HG02763 (cell line): Measurements from ENCODE around the gene MYH1.
"Not testable (repeated sequence)": the region's sequence is repeated elsewhere in the genome, so short reads cannot be mapped to it uniquely, and the experiment has no call there.

Source experiments
- ATAC-seq: cut with Tn5 transposase; IDR thresholded peaks from one replicate; pipeline ENCODE4 v1.9.1; 2021; ENCODE audit warnings: mild to moderate bottlenecking, moderate library complexity; ENCODE audit not compliant: unreplicated experiment

MYH1 gene

DNA sequence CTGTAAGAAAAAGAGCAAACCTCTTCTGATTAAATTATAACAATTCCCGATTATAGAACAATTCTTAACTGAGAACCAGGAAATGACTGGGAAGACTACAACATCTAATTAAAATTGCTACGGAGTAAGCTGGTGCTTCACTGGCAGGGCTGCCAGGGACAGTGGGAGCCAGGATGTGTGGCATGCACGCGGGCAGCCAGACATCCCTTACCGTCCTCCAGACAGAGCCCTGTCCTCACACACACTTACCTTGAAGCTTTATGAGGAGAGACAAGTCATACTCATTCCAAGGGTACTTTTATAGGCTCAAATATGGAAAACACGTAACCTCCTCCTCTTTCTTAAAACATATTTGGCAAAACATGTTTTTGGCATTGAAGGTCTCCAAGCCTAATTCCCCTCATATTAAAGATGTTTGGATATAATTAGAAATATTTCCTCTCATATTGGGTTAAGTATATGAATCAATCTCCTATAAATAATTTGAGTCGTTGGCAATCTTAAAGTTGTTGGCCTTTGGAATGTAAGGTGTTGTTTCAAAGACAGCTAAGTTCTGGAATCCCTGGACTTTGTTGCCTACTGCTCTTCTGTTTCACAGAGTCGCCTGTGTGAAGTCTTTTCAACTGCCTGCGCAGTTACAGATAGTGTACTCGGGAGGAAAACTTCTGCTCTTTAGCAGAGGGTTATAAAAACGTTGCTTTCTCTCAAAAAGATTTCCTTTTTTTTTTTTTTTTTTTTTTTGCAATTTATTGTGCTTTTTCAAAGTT, at the start of gene MYH1:
Gene MYH1, minus strand, starts transcription at position 272 of the 767 bp plus-strand sequence. CDS start 1,900 bp downstream, outside the sequence.
- no peak for ATAC-seq

DNA sequence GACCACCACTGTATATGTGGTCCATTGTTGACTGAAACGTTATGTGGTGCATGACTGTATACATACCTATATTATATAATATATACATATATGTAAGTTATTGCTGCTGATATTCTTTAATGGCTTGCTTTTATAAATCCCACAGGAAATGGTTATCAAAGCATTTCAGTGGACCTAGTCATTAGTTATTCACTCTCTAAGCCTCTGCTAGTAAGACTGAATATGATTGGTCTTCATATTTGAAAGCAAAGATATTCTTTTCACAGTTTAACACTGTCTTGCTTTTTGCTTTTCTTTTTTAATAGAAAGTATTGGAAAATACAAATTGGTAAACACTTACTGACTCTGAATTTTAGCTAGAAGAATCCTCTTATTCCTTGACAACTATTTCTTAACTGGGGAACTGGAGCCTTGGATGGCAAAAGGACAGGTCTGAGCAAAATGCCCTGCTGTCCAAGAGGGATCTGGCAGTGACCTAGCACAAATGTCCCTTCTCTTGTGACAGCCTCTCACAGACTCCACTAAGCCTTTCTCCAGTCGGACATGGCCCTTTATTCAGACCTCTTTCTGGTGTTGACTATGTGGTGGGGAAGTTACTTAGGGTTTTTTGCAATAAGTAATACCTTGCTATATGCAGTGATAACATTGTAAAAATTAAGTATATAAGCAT, 45.8 kb upstream of the MYH1 start:
- no peak for ATAC-seq

DNA sequence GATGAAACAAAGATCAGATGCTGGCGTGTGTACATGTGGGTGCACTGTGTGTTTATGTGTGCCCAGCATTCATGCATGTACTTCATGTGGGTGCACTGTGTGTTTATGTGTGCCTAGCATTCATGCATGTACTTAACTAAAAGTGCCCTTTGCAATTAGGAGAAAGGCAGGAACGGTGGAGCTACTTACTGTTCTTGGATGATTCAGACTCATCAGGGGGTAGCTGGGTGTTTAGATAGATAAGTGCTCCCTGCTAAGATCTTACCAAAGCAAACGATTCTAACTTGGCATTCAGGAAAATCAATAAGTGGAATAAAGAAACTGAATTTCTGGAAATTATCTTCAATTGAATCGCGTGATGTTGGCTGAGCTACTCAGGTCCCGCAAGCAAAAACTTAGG, 39.7 kb upstream of the MYH1 start:
- no peak for ATAC-seq

DNA sequence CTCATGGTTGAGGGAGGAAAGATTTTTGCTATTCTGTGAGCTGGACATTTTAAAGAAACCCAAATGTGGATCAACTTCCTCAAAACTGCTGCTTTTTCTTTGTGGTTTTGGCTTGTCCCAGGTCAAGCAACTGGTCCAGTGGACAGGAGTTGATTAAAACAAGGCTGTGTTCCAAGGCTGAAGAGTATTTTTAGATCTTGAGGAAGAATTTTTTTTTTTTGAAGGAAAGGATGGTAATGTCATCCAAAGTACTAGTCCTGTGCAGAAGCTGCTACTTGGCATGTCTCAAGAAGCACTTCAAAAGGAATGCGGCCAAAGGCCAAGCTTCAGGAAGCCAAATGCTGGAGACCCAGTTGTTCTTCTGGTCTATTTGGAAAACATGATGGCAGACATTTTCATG, 39.1 kb upstream of the MYH1 start:
- no peak for ATAC-seq

DNA sequence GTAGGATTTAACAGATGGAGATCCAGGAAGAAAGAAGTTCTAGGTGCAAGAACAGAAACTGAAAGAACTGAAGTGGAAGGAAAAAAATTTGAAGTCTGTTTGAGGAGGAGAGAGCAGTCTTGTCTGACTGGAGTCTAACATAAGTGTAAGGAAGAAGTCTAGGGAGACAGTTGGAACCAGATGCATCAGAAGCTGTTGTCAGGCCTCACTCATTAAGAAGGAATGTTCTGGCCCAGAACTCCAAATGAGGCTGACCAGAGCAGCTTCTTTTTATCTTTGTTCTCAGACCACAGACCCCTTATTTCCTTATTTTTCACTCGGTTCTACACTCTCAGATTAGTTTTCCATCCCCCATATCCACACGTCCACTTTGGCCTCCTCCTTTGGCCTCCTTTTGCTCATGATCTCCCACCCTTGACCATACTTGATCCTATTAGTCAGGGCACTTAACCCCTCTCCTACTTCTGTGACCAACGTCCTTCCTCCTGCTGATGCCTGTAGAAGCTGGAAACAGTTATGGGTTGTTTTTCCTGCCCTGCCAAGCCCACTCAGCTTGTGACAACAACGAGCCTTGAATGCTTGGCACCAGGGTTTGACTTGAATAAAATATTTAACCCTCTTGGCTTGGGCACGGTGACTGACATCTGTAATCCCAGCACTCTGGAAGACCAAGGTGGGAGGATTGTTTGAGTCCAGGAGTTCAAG, 38.1 kb upstream of the MYH1 start:
- ATAC-seq: no peak

DNA sequence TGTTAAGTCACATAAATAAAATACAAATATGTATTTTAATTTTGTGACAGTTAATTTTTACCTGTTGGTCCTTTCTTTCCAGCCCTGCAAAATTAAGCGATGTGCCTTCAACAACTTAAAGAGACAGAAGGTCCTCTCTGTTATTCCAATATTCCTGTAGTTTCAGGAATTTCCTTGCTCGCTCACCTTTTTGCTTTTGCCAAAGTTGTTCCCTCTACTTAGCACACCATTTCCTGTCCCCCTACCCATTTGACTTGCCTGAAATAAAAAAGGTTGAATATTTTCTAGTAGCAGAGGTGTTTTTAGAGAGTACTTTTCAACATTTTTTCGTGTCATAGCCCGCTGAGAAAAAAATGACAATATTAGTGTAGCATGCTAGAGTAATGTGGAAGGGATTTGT, 31.7 kb upstream of the MYH1 start:
- ATAC-seq: no peak

DNA sequence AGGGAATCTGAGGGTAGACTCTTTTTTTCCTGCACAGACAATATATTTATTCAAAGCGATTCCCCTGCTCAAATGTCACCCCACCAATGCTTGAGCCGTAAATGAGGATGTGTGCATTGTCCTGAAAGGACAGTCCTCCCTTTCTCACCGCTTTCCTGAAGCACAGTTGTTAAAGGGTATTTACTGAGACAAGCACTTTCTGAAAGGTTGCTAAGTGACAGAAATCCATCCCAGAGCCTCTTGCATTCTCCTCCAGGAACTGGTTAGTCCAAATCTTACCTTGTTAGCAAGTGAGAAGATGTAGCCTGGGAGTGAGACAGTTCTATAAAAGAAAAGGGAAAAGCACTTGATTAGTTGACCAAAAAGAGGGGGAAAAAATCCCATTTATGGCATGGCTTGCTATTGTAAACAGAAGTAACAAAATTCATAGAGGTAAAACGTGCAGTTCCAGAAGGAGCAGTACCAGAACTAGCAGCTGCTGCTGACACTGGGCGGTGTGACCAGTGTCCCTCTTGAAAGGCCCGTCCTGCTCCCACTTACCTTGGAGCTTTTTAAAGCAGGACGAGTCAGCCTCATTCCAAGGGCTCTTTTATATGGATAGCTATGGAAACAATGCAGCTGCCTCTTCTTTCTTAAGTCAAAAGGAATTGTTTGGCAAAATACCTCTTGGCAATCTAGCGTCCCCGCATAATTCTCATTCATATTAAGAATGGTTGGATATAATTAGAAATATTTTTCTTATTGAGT, 30.9 kb upstream of the MYH1 start, which contains the start of gene MYH2:
Gene MYH2, minus strand, starts transcription at position 563 of the 747 bp plus-strand sequence. CDS start 1,738 bp downstream, outside the sequence.
- ATAC-seq: no peak

DNA sequence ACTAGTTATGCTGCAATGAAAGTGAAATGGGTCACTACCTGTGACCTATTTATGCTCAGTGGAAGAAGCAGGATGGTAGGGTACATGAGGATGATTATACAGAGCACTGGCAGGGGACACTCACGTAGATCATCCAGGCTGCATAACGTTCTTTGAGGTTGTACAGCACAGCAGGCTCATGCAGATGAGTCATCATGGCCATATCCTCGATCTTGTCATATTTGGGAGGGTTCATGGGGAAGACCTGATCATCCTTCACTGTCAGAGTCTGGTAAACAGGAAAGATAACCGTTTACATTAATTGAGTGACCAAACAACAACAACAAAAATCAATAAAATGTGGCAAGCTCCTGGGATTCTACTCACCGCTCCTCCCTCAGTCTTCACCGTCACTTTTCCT, 29.0 kb upstream of the MYH1 start:
- ATAC-seq: no peak

DNA sequence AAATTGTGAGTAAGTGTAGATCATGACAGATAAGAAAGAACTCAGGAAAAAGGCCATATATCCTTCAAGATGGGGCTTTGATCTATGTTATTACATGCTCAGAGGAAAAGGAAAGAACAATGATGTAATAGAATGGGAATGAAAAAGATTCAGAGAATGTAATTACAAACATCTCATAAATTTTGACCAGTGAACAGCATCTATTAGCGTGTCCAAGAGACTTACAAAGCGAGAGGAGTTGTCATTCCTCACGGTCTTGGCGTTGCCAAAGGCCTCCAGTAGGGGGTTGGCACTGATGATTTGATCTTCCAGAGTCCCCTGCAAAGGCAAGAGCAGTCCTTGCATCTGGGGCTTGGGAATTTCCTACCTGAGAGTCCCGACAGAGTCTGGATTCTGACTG, 25.1 kb upstream of the MYH1 start:
- not testable (repeated sequence) for ATAC-seq

DNA sequence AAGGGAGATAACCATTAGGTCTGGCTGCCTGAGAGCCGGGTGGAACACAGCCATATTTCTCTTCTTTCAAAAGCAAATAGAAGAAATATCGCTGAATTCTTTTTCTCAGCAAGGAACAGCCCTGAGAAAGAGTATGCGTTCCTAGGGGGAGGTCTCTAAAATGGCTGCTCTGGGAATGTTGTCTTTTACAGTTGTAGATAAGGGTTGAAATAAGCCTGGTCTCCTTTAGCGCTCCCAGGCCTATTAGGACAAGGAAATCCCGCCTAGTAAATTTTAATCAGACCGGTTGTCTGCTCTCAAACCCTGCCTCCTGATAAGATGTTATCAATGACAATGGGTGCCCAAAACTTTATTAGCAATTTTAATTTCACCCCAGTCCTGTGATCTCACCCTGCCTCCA, 22.8 kb upstream of the MYH1 start:
- ATAC-seq: not testable (repeated sequence)

DNA sequence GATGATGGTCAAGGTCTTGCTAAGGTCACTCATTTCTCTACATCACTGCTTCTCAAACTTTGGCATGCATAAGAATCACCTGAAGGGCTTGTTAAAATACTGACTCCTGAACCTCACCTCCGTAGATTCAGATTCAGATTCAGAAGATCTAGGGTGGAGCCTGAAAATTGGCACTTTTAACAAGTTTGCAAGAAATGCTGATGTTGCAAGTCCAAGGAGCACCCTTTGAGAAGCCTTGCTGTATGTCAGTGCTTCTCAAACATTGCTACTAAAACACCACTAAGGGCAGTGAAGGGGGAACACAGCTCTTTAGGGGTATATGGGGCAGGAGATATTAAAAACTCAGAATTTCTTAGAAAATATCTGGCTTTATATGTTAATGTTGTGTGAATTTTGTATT, 13.7 kb upstream of the MYH1 start:
- ATAC-seq: no peak

DNA sequence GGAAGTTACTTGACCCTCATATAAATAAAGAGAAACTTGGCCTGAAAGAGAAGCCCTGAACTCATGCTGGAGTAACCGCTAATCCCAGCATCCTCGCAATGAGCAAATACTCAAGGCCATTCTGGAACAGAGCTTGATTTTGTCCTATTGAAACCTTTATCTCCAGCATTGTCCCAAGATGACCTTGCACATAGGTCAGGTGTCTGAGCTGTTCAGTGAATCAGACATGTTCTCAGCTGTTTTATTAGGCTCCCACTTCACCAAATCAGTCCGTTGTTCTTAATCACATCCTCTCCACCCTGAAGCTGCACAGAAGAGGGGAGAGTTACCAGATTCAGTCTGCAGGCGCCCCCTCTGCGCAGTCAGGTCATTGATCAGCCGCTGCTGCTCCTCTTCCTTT, 9.1 kb upstream of the MYH1 start:
- ATAC-seq: no peak

DNA sequence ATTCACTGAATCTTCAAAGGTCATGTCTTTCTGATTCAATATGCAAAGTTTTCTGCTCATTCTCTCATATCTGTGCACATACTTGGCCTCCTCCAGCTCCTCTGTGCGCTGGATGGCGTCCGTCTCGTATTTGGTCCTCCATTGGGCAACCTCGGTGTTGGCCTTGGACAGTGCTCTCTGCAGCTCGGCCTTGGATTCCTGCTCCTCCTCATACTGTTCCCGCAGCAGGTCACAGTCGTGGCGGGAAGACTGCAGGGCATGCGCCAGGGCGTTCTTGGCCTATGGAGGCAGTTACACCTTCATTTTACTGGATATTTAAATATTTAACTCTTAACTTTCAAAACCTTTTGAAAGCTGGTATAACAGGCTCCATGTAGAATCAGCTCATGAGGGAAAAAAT, 8.2 kb upstream of the MYH1 start:
- no peak for ATAC-seq

DNA sequence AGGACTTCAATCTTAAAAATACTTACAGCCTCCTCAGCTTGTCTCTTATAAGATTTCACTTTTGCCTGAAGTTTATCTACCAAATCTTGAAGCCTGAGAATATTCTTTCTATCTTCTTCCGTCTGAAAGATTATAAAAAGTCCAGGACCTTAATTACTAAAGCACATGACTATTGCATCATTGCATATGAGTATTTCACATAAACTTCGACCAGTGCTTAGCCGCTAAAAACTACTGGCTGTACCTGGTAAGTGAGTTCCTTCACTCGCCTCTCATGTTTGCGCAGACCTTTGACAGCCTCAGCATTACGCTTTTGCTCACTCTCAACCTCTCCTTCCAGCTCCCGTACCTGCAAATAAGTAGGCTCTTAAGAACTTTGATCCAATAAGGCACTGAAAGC, 4.7 kb upstream of the MYH1 start:
- no peak for ATAC-seq

DNA sequence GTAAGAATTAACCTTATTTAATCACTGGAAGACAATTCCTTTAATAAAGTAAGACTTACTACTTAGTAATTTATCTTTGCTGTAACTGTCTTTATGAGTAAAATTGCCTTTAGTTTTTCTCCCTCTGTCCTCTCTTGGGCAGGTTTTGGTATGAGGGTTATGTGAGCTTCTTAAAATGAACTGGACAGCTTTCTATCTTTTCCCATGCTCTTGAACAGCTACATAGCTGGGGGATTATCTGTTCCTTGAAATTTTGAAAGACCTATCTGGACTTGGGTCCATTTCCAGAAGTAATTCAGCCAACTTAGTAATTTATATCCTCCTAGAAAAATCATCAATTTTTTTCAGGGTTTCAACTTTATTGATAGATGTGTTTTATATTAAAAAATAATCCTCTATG, 3.6 kb upstream of the MYH1 start:
- ATAC-seq: no peak

DNA sequence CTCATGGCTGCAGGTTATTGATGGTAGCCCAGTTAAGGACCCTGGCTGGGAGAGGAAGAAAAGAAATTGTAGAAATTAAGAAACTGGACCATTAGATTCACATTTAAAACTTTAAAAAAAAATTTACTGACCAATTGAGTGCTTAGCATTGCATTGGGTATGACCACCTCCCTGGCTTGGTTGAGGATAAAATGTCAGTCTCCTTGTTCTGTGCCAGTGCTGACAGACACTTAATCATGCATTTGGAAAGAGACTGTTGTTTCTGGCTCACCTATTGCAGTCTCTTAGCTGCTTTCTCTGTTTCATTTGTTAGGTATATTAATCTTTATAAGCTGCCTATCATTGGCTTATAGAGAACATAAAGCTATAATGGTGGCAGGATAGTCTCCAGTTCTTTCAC, 1.7 kb downstream of the MYH1 start:
- no peak for ATAC-seq

DNA sequence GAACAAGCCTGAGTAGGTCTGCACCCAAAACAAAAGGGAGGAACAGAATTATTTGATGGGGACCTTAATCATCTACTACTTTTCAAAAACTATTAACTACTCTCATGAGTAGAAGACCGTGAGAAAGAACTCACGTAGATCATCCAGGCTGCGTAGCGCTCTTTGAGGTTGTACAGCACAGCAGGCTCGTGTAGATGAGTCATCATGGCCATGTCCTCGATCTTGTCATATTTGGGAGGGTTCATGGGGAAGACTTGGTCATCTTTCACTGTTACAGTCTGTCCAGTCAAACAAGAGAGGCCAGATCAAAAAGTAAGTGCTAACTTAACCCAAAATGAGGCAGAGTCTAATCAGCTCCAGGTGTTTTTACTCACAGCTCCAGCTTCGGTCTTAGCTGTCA, 2.3 kb downstream of the MYH1 start:
- no peak for ATAC-seq

DNA sequence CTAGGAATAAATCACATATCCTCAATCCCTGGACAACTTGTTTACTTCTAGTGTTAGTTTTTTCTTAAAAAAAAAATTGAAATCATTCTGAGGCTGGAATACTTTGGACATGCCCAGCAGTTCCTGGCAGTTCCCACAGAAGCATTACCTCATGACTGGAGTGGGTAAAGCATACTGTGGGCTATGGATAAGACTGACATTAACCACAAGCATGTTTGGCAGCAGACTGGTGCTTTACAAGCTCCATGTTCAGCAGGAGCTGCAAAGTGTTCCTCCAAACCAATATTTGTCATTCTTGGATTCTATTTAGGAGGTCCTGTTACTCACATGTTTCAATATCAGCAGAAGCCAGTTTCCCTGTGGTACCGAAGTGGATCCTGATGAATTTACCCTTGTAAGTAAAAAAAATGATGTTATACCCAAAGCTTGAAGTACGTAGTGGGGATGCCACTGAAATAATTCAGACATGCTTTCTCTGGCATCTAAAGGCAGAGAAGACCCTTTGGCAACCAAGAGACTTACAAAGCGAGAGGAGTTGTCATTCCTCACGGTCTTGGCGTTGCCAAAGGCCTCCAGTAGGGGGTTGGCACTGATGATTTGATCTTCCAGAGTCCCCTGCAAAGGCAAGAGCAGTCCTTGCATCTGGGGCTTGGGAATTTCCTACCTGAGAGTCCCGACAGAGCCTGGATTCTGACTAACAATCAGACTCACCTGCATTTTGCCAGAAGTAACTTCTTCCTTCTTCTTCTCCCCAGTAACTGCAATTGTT, 4.9 kb downstream of the MYH1 start:
- ATAC-seq: no peak

DNA sequence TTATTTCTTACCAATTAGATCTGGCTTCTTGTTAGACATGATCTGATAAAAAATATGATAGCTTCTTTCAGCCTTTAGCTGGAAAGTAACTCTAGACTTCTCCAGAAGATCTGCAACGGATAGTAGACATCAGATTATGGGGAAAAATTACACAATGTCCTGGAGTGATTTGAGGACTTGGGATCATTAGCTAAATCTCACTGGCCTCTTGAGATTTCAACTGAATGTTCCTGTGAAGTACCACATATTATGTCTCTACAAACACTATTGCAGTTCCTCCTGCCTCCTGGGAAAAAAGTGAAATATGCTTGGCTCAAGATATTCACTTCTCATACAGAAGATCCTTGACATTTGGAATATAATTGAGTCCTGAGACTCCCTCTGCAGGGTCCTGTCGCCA, 5.5 kb downstream of the MYH1 start:
- no peak for ATAC-seq

DNA sequence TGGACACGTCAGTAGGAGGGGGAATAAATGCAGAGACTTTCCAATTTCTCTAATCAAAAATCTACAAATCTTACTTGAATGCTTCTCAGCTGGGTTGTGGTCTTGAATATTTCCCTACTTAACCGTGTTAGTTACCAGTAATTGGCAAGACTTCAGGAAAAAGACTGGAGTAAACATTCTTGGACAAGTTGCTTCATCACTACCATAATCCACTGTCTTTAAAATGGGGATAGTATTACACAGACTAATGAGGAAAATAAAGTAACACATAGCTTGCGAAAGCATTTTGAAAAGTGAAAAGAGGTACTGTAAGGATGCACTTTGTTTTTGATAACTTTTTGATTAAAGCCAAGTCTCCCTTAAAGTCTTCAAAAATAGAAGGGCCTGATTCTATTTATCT, 18.4 kb downstream of the MYH1 start:
- no peak for ATAC-seq
